Adipocyte (in vitro differentiated cells): ENCODE measurements around the gene MCTP1.

Experiments
- DNase-seq: peaks from one replicate; pipeline ENCODE4 v3.0.0-alpha.2; 2015; ENCODE audit warnings: low read depth
- H3K27me3 ChIP-seq: replicated peaks from 2 replicates; pipeline ENCODE4 v1.7.0; 2013; ENCODE audit warnings: mild to moderate bottlenecking, low read length, moderate library complexity; ENCODE audit not compliant: control insufficient read depth, insufficient read depth
- H3K36me3 ChIP-seq: 2 replicates; pipeline ENCODE4 v1.7.0; 2013; ENCODE audit warnings: low read length, mild to moderate bottlenecking, moderate library complexity; ENCODE audit not compliant: control insufficient read depth, insufficient read depth, severe bottlenecking
- H3K4me1 ChIP-seq: 2 replicates; pipeline ENCODE4 v1.7.0; 2013; ENCODE audit warnings: mild to moderate bottlenecking, low read length, moderate library complexity; ENCODE audit not compliant: control insufficient read depth, insufficient read depth
- H3K4me3 ChIP-seq: 2 replicates; pipeline ENCODE4 v1.7.0; 2013; ENCODE audit warnings: mild to moderate bottlenecking, low read length, moderate library complexity
- H3K9ac ChIP-seq: 2 replicates; pipeline ENCODE4 v1.7.0; 2013; ENCODE audit warnings: mild to moderate bottlenecking, low read length, moderate library complexity
- H3K9me3 ChIP-seq: 2 replicates; pipeline ENCODE4 v1.7.0; 2013; ENCODE audit warnings: mild to moderate bottlenecking, low read length, moderate library complexity; ENCODE audit not compliant: control insufficient read depth

Gene MCTP1

DNA sequence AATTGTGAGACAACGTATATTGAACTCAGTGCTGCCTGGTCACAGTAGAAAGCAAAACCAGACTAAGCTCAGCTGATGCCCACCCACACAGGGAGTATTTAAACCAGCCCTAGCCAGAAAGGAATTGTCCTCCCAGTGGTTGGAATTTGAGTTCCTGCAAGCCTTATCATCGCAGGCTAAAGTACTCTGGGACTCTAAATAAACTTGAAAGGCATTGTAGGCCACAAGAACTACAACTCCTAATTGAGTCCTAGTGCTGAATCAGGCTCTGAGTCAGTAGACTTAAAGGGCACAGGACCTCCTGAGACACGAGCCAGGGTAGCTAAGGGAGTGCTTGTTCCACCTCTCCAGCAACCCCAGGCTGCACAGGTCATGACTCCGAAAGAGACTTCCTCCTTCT, 171.4 kb downstream of the MCTP1 start:
- no peaks in the 10 kb centered on the region for H3K36me3 ChIP-seq
- H3K9me3 ChIP-seq: peaks cover 8% of the 10 kb centered on the region
- no peaks in the 10 kb centered on the region for H3K27me3 ChIP-seq
- H3K4me1 ChIP-seq: no peaks in the 10 kb centered on the region
- H3K4me3 ChIP-seq: no peak overlapping the region
- DNase-seq: peak; percentile 62
- no peak overlapping the region for H3K9ac ChIP-seq

DNA sequence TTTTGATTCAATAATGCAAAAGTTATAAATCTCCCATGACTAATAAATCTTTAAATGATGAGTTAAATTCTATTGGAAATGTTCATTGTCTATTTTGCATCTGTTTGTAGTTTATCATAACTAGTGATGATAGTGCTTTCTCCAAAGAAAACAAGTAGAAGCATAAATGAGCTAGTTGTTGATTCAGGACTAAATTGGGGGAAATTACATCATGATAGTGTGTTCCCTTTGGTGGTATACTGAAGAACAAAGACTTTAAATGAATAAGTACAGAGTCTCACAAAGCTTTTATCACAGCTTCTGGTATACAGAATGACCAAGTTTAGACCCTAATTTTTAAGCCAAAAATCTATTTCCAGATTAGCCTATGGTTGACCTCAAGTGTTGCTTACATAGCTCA, 173.8 kb downstream of the MCTP1 start:
- H3K36me3 ChIP-seq: no peaks in the 10 kb centered on the region
- no peaks in the 10 kb centered on the region for H3K27me3 ChIP-seq
- no peak overlapping the region for H3K4me3 ChIP-seq
- no peak overlapping the region for H3K9ac ChIP-seq
- peaks cover 7% of the 10 kb centered on the region for H3K9me3 ChIP-seq
- DNase-seq: no peak
- no peaks in the 10 kb centered on the region for H3K4me1 ChIP-seq

DNA sequence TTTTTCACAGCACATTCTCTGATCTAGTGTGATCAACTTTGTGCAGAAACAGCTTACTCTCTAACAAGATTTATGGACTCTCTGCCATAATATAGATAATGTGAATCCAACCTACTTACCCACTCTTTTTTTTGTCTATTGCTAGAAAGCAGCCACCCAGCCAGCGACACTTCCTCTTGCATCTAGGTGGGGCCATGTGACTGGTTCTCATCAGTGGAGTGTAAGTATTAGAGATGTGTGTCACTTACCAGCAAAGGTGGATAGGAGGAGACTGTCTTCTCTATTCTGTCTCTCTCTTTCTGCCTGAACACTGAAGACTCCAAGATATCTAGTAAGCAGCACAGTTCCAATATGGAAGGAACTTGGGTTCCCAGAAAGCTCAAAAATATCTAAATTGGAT, 174.8 kb downstream of the MCTP1 start:
- no peak for DNase-seq
- no peak overlapping the region for H3K9ac ChIP-seq

DNA sequence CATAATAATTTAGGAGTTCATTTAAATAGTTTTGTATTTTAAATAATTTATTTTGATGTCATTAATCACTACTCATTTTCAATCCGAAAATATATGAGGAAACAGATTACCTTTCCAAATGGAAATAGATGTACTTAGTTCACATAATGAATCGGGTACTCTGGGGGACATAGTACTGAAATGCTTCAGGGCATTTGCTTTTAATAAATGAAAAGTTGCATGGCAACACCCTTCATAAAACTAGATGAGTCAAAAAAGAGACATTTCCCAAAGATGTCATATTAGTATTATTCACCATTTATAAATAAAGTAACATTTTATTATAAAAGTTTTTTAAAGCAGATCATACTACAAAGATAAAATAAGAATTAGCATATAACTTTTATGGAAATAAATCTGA, 177.8 kb downstream of the MCTP1 start:
- Histone ChIP-seq H3K4me3 (no peak overlapping the region), H3K36me3 (no peaks in the 10 kb centered on the region), H3K27me3 (no peaks in the 10 kb centered on the region), H3K4me1 (no peaks in the 10 kb centered on the region), H3K9me3 (no peaks in the 10 kb centered on the region), H3K9ac (no peak overlapping the region)
- DNase-seq: no peak

More for the DNA sequence above, 174.8 kb downstream of the MCTP1 start:
- H3K9me3 ChIP-seq: no peaks in the 10 kb centered on the region
- no peaks in the 10 kb centered on the region for H3K36me3 ChIP-seq
- H3K4me1 ChIP-seq: no peaks in the 10 kb centered on the region
- no peaks in the 10 kb centered on the region for H3K27me3 ChIP-seq
- no peak overlapping the region for H3K4me3 ChIP-seq

DNA sequence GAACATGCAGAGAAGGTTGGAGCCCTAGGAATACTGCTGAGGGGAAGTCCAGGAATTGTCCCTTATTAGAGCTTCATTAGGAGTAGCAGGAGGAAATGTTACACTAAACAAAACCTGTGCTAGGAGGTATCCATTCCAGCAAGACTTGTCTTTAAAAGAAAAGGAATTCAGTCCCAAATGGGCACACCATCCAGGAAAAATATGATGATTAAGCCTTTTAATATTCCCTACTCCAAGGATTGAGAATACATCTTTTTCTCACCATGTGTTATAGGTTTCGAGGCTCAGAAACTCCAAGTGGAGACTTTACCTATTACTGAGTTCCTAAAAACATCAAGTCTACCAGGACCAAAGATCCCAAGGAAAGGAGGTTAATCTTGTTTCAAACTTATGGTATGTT, 179.3 kb downstream of the MCTP1 start:
- DNase-seq: no peak
- Histone ChIP-seq H3K4me3 (no peak overlapping the region), H3K9me3 (no peaks in the 10 kb centered on the region), H3K4me1 (no peaks in the 10 kb centered on the region), H3K27me3 (no peaks in the 10 kb centered on the region), H3K9ac (no peak overlapping the region), H3K36me3 (no peaks in the 10 kb centered on the region)

DNA sequence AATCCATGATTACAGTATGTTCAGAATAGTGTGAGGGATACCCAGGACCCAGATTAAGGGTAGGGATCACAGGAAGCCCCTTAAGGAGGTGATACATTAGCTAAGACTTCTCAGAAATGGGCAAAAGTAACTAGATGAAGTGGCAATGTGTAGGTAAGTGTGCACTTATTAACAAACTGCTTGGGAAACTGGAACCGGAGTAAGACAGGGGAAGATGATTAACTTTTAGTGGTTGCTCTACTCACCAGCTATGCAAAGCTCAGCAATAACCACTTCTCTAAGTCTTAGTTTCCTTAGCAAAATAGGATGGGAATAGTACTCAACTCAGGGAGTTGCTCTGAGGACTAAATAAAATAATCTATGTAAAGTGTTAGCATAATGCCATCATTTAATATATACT, 182.2 kb downstream of the MCTP1 start:
- Histone ChIP-seq H3K9ac (no peak overlapping the region), H3K27me3 (no peaks in the 10 kb centered on the region), H3K4me1 (no peaks in the 10 kb centered on the region), H3K4me3 (no peak overlapping the region), H3K9me3 (no peaks in the 10 kb centered on the region), H3K36me3 (no peaks in the 10 kb centered on the region)
- DNase-seq: no peak

DNA sequence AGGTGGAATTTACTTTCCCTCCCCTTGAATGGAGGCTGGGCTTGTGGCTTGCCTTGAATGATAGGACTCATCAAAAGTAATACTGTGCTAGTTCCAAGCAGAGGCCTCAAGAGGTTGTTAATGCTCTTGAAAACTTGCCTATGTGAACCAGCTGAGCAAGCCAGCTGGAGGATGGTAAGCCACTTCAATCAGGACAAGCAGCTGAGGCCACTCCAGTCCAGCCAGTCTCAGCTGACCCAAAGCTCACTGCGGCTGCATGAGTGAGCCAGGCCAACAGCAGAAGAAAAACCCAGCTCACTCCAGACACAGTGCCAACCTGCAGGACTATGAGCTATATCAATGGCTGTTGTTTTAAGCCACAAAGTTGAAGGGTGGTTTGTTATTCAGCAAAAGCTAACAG, 182.8 kb downstream of the MCTP1 start:
- H3K27me3 ChIP-seq: no peaks in the 10 kb centered on the region
- no peaks in the 10 kb centered on the region for H3K36me3 ChIP-seq
- DNase-seq: no peak
- H3K9me3 ChIP-seq: no peaks in the 10 kb centered on the region
- no peak overlapping the region for H3K9ac ChIP-seq
- no peaks in the 10 kb centered on the region for H3K4me1 ChIP-seq
- no peak overlapping the region for H3K4me3 ChIP-seq

DNA sequence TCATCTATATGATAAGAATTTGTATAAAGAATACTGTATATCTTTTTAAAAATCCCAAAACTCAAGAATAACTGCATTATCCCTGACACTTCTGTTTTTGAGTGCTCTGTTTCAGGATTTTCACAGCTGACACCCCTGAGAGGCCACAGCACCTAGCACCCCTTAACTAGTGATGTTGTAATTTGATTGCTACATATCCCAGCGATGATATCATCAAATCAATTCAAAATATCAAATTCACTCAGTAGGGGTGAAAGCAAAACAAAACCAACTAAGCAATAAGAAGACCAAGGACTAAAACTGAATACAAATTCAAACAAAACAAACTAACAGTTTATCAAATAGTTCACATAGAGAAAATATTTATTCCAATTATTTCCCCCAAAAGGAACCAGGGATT, 184.3 kb downstream of the MCTP1 start:
- DNase-seq: no peak
- H3K36me3 ChIP-seq: no peaks in the 10 kb centered on the region
- H3K4me3 ChIP-seq: no peak overlapping the region
- H3K4me1 ChIP-seq: no peaks in the 10 kb centered on the region
- H3K9ac ChIP-seq: no peak overlapping the region
- no peaks in the 10 kb centered on the region for H3K27me3 ChIP-seq
- H3K9me3 ChIP-seq: no peaks in the 10 kb centered on the region

DNA sequence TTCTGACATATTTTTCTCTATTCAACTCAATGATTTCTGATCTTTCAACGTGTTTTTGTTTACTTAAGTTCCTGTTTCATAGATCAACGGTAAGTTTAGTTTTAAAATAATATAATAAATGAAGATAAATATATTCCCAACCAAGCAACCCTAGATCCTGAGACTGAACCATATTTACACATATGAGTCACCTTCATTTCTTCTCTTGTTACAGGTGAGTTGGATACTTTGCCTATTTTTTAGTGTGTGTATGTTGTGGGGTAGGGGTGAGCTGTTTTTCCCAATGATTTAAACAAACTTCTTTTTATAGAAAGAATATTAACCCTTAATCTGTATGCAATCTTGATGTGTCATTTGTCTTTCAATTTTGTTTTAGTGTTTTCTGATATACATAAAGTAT, 186.9 kb downstream of the MCTP1 start:
- no peaks in the 10 kb centered on the region for H3K9me3 ChIP-seq
- H3K9ac ChIP-seq: no peak overlapping the region
- H3K4me1 ChIP-seq: no peaks in the 10 kb centered on the region
- DNase-seq: no peak
- H3K4me3 ChIP-seq: no peak overlapping the region
- no peaks in the 10 kb centered on the region for H3K27me3 ChIP-seq
- H3K36me3 ChIP-seq: no peaks in the 10 kb centered on the region

DNA sequence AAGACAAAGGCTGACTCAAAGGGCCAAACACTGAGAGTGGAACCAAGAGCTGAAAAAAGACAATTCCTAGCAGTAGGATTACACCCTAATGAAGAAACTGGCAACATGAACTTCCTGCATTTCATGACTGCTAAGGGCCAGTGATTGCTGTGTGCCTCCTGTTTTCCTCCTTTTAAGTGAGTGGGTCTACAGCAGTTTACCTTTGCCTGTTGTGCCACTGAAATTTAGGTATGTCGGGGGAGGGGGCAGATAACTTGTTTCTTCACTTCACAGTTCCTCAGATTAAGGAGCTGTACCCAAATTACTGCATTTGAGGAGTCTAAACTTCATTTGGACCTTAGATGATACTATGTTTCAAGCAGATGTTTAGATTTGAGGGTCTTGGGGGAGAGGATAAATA, 191.7 kb downstream of the MCTP1 start:
- no peak for DNase-seq
- no peak overlapping the region for H3K9ac ChIP-seq
- H3K4me1 ChIP-seq: no peaks in the 10 kb centered on the region
- H3K27me3 ChIP-seq: no peaks in the 10 kb centered on the region
- H3K4me3 ChIP-seq: no peak overlapping the region
- peaks cover 4% of the 10 kb centered on the region for H3K9me3 ChIP-seq
- H3K36me3 ChIP-seq: no peaks in the 10 kb centered on the region

DNA sequence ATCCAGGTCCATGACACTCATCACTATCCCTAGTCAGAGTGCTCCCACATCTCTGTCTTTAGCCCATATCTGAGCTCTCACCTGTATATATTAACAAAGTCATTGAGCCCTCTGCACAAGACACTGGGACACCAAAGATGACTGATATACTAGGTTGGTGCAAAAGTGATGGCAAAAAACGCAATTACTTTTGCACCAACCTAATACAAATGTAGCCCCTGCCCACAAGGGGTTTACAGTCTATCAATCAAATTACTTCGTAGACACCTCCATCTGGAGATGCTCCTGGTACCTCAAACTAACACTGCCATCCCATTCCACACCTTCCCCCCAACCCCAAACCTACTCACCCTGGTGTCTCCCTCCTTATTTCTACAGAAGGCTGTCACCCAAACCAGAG, 194.1 kb downstream of the MCTP1 start:
- no peak overlapping the region for H3K4me3 ChIP-seq
- no peak for DNase-seq
- H3K9ac ChIP-seq: no peak overlapping the region
- H3K27me3 ChIP-seq: no peaks in the 10 kb centered on the region
- H3K9me3 ChIP-seq: peaks cover 4% of the 10 kb centered on the region
- H3K36me3 ChIP-seq: no peaks in the 10 kb centered on the region
- no peaks in the 10 kb centered on the region for H3K4me1 ChIP-seq

DNA sequence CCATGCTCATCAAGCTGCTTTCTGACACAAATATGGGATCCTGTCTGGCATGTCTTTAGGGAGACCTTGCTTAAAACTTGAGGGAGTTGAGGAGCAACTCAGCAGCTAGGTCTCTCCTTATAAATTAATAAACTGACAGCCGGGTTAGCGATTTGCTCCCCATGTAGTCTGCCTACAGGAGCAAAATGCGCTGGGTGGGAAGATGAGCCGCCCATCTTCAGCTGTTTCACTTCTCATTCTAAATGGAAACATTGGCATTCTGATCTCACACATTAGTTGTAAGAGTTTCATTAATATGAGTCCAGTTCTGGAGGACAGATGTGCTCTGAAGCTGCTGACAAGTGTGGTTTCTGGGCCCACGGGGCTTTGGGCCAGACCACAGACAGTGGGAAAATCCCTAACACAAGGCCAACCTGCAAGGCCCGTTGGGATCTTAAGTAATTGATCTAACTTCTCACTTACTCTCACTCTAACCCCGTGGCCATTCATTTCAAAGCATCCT, 197.0 kb downstream of the MCTP1 start:
- Histone ChIP-seq H3K9ac (no peak overlapping the region), H3K9me3 (peaks cover 4% of the 10 kb centered on the region), H3K27me3 (no peaks in the 10 kb centered on the region), H3K36me3 (no peaks in the 10 kb centered on the region), H3K4me3 (no peak overlapping the region), H3K4me1 (no peaks in the 10 kb centered on the region)
- no peak for DNase-seq
